A549 (cell line): ENCODE measurements around the gene ERO1B. TPM values are rescaled to one million over a fixed set of nuclear protein-coding genes. Genes with fewer than 3 reads are reported as not detected.

ENCODE experiments used
- ATAC-seq, 2 experiments: fragments of 200-7000 bp in 1 of 2; fragments of >200 bp in 1 of 2; cut with Nextera tagmentation in 1 of 2; cut with Tn5 transposase in 1 of 2; 3 replicates each; pipeline versions ENCODE4 v1.8.0 to v1.9.1; 2018 to 2020; ENCODE audit warnings: mild to moderate bottlenecking in 1 of 2, moderate library complexity in 1 of 2
- CTCF ChIA-PET: fragments of 300-600 bp; sonication (Branson Sonifier 250); formaldehyde crosslinking; extraction: SDS; loops from one replicate; lab custom pipeline; 2021; ENCODE audit warnings: antibody characterized with exemption, inconsistent platforms; lab: Yijun Ruan, JAX
- POLR2A ChIA-PET: fragments of 350-600 bp; formaldehyde crosslinking; extraction: SDS; loops from one replicate; lab custom pipeline; 2021; ENCODE audit warnings: antibody characterized with exemption, inconsistent platforms; lab: Yijun Ruan, JAX
- DNase-seq, 2 experiments: peaks; one replicate each; pipeline versions ENCODE4 v3.0.0 to v3.0.0-alpha.2; 2011 to 2016; ENCODE audit warnings: low read depth in 1 of 2, low spot score in 1 of 2
- FAIRE-seq: peaks from 2 replicates; lab custom pipeline; 2011; peaks lifted over from hg19 to GRCh38; lab: Jason Lieb, UNC
- H3K27ac ChIP-seq, 2 experiments: fragments of >200 bp; sonication (Bioruptor Twin); formaldehyde crosslinking; 3 replicates each; pipeline ENCODE4 v1.5.1; 2016 to 2017
- H3K4me1 ChIP-seq: fragments of >200 bp; sonication (Bioruptor Twin); formaldehyde crosslinking; 3 replicates; pipeline ENCODE4 v1.6.1; 2016
- H3K4me2 ChIP-seq: fragments of >200 bp; sonication (Bioruptor Twin); formaldehyde crosslinking; 3 replicates; pipeline ENCODE4 v1.6.1; 2016
- H3K4me3 ChIP-seq: fragments of >200 bp; sonication (Bioruptor Twin); formaldehyde crosslinking; 3 replicates; pipeline ENCODE4 v1.5.1; 2016
- H3K9me3 ChIP-seq: fragments of >200 bp; sonication (Bioruptor Twin); formaldehyde crosslinking; 3 replicates; pipeline ENCODE4 v1.6.1; 2016
- CEBPB ChIP-seq, 2 experiments: fragments of >200 bp in 1 of 2; sonication (Bioruptor Twin) in 1 of 2; formaldehyde crosslinking in 1 of 2; IDR thresholded peaks; 2 replicates each; pipeline ENCODE4 v1.6.1; 2012 to 2016
- EHF ChIP-seq: fragments of 250-450 bp; sonication (Bioruptor Pico); IDR thresholded peaks from 2 replicates; pipeline ENCODE4 v1.5.0; 2020; ENCODE audit warnings: mild to moderate bottlenecking
- EHMT2 ChIP-seq: fragments of 200-600 bp; sonication (generic); IDR thresholded peaks from 2 replicates; pipeline ENCODE4 v1.6.1; 2016; ENCODE audit warnings: antibody characterized with exemption, low read depth, mild to moderate bottlenecking, moderate library complexity
- HES2 ChIP-seq: fragments of >200 bp; sonication (Bioruptor Twin); formaldehyde crosslinking; IDR thresholded peaks from 2 replicates; pipeline ENCODE4 v1.6.1; 2016
- HMGXB4 ChIP-seq: fragments of 250-450 bp; sonication (Bioruptor Pico); IDR thresholded peaks from 2 replicates; pipeline ENCODE4 v1.5.0; 2021; ENCODE audit warnings: mild to moderate bottlenecking, moderate library complexity, borderline replicate concordance
- HOXB13 ChIP-seq: fragments of 250-450 bp; sonication (Bioruptor Pico); IDR thresholded peaks from 2 replicates; pipeline ENCODE4 v1.5.0; 2020; ENCODE audit warnings: low read depth, mild to moderate bottlenecking, moderate library complexity
- JUNB ChIP-seq: fragments of >200 bp; sonication (Bioruptor Twin); formaldehyde crosslinking; IDR thresholded peaks from 2 replicates; pipeline ENCODE4 v1.6.1; 2016
- MAFK ChIP-seq: fragments of 450-650 bp; IDR thresholded peaks from 2 replicates; pipeline ENCODE4 v1.6.1; 2014; ENCODE audit not compliant: partially characterized antibody
- POLR2A ChIP-seq: IDR thresholded peaks from 2 replicates; pipeline ENCODE4 v1.6.1; 2012; ENCODE audit warnings: mild to moderate bottlenecking, low read length
- RARB ChIP-seq: fragments of 250-450 bp; sonication (Bioruptor Pico); IDR thresholded peaks from 2 replicates; pipeline ENCODE4 v1.8.0; 2021; ENCODE audit warnings: mild to moderate bottlenecking, moderate library complexity
- RCOR1 ChIP-seq: fragments of 150-350 bp; IDR thresholded peaks from 2 replicates; pipeline ENCODE4 v1.6.1; 2014; ENCODE audit warnings: antibody characterized with exemption, low read length, low read depth
- REST ChIP-seq: fragments of 200-600 bp; sonication (generic); IDR thresholded peaks from 2 replicates; pipeline ENCODE4 v1.6.1; 2016; ENCODE audit warnings: antibody characterized with exemption, mild to moderate bottlenecking, moderate library complexity
- RFX5 ChIP-seq: fragments of 450-650 bp; IDR thresholded peaks from 2 replicates; pipeline ENCODE4 v1.7.1; 2014; ENCODE audit warnings: antibody characterized with exemption, mild to moderate bottlenecking, moderate library complexity
- SMC3 ChIP-seq: fragments of >200 bp; sonication (Bioruptor Twin); formaldehyde crosslinking; IDR thresholded peaks from 3 replicates; pipeline ENCODE4 v1.6.1; 2018; ENCODE audit warnings: inconsistent platforms
- TFCP2L1 ChIP-seq: fragments of 250-450 bp; sonication (Bioruptor Pico); IDR thresholded peaks from 2 replicates; pipeline ENCODE4 v1.5.0; 2021; ENCODE audit warnings: mild to moderate bottlenecking
- ZSCAN20 ChIP-seq: fragments of 250-450 bp; sonication (Bioruptor Pico); IDR thresholded peaks from 2 replicates; pipeline ENCODE4 v1.8.0; 2022; ENCODE audit warnings: mild to moderate bottlenecking, moderate library complexity
- WGBS: methylation state at CpG from one replicate; pipeline ENCODE4 v1.1.6; 2017; ENCODE audit errors: missing lambda C conversion rate; 5-methylcytosine and 5-hydroxymethylcytosine counted together
- polyA plus RNA-seq, 4 experiments: library from polyadenylated mRNA; depleted of rRNA in 3 of 4; stranded (reverse); fragments of >200 nt; fragmentation: RNase III in 1 of 4; extraction: RNeasy Plus Mini Kit Qiagen cat#74134 plus additional on column Dnase treatment in 1 of 4; gene quantifications; 2 replicates in 3 of 4; 3 replicates in 1 of 4; pipeline ENCODE4 v1.2.3, GENCODE V29; 2011 to 2017
- TF ChIP-seq, protein P1 (sequence below): fragments of 250-450 bp; sonication (Bioruptor Pico); IDR thresholded peaks from 2 replicates; pipeline ENCODE4 v1.5.0; 2020; ENCODE audit warnings: low read depth, mild to moderate bottlenecking, moderate library complexity
- TF ChIP-seq, protein P2 (sequence below): fragments of 450-650 bp; IDR thresholded peaks from 2 replicates; pipeline ENCODE4 v1.6.1; 2014; ENCODE audit warnings: antibody characterized with exemption
- TF ChIP-seq, protein P3 (sequence below): fragments of 150-350 bp; IDR thresholded peaks from 2 replicates; pipeline ENCODE4 v1.6.1; 2014; ENCODE audit warnings: low read depth, mild to moderate bottlenecking, low read length

ERO1B gene
- polyA plus RNA-seq, 2 of the 4 experiments (the other 2 are of a cell fraction), result 3.2 to 9.8 TPM

GRCh38 chr1:236288620-236288976 is 6.8 kb upstream of the ERO1B start:
- H3K4me2 ChIP-seq, result no peak overlapping the region
- no peak; a peak in 2 of 6 replicates for ATAC-seq
- H3K4me3 ChIP-seq, result no peak overlapping the region
- POLR2A ChIA-PET, result no interaction called here
- WGBS, result 66% methylated on average over 5 of the region's 5 CpGs
- CTCF ChIA-PET, result no interaction called here
- TF ChIP-seq CEBPB (IDR thresholded peaks at IDR 0.05) (no peak), REST (no peak), RFX5 (no peak), HES2 (no peak), RCOR1 (no peak), JUNB (no peak), EHF (CRISPR knock-in tag) (no peak), MAFK (no peak), HMGXB4 (CRISPR knock-in tag) (no peak)
- H3K27ac ChIP-seq, result no peak overlapping the region
- no peak for DNase-seq
- H3K4me1 ChIP-seq, result no peaks in the 10 kb centered on the region
- FAIRE-seq, result no peak
- H3K9me3 ChIP-seq, result no peaks in the 10 kb centered on the region

- Histone ChIP-seq H3K27ac (no peak overlapping the region), H3K4me1 (no peaks in the 10 kb centered on the region), H3K4me3 (no peak overlapping the region), H3K9me3 (no peaks in the 10 kb centered on the region), H3K4me2 (no peak overlapping the region)
- WGBS, result 74% methylated on average over 22 of the region's 22 CpGs
- TF ChIP-seq RARB (CRISPR knock-in tag), result no peak
- TF ChIP-seq SMC3, result no peak
- TF ChIP-seq, protein P1, sequence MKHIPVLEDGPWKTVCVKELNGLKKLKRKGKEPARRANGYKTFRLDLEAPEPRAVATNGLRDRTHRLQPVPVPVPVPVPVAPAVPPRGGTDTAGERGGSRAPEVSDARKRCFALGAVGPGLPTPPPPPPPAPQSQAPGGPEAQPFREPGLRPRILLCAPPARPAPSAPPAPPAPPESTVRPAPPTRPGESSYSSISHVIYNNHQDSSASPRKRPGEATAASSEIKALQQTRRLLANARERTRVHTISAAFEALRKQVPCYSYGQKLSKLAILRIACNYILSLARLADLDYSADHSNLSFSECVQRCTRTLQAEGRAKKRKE (CRISPR knock-in tag), result no peak
- TF ChIP-seq, protein P2, sequence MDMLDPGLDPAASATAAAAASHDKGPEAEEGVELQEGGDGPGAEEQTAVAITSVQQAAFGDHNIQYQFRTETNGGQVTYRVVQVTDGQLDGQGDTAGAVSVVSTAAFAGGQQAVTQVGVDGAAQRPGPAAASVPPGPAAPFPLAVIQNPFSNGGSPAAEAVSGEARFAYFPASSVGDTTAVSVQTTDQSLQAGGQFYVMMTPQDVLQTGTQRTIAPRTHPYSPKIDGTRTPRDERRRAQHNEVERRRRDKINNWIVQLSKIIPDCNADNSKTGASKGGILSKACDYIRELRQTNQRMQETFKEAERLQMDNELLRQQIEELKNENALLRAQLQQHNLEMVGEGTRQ, result no peak
- no peak for TF ChIP-seq POLR2A
- TF ChIP-seq JUNB, result no peak
- TF ChIP-seq HOXB13 (CRISPR knock-in tag), result no peak
- TF ChIP-seq TFCP2L1 (CRISPR knock-in tag), result no peak
- TF ChIP-seq HMGXB4 (CRISPR knock-in tag), result no peak
- no peak for TF ChIP-seq HES2
- TF ChIP-seq, protein P3, sequence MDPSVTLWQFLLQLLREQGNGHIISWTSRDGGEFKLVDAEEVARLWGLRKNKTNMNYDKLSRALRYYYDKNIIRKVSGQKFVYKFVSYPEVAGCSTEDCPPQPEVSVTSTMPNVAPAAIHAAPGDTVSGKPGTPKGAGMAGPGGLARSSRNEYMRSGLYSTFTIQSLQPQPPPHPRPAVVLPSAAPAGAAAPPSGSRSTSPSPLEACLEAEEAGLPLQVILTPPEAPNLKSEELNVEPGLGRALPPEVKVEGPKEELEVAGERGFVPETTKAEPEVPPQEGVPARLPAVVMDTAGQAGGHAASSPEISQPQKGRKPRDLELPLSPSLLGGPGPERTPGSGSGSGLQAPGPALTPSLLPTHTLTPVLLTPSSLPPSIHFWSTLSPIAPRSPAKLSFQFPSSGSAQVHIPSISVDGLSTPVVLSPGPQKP, result no peak
- TF ChIP-seq EHMT2, result no peak
- no peak for TF ChIP-seq ZSCAN20 (CRISPR knock-in tag)
- ATAC-seq (no peak; a peak in 1 of 6 replicates), DNase-seq (no peak), FAIRE-seq (no peak)
- CTCF ChIA-PET, result no interaction called here
- POLR2A ChIA-PET, result no interaction called here
These were observed 6.2 kb upstream of the ERO1B start for GRCh38 chr1:236287757-236288619.
